A549 (cell line): ENCODE results near the gene PITPNM2. TPM values are rescaled to one million over a fixed set of nuclear protein-coding genes. Genes with fewer than 3 reads are reported as not detected.

Source experiments
- ATAC-seq, 2 experiments: fragments of 200-7000 bp in 1 of 2; fragments of >200 bp in 1 of 2; cut with Nextera tagmentation in 1 of 2; cut with Tn5 transposase in 1 of 2; 3 replicates each; pipeline versions ENCODE4 v1.8.0 to v1.9.1; 2018 to 2020; ENCODE audit warnings: mild to moderate bottlenecking in 1 of 2, moderate library complexity in 1 of 2
- CTCF ChIA-PET: fragments of 300-600 bp; sonication (Branson Sonifier 250); formaldehyde crosslinking; extraction: SDS; loops from one replicate; lab custom pipeline; 2021; ENCODE audit warnings: antibody characterized with exemption, inconsistent platforms; lab: Yijun Ruan, JAX
- POLR2A ChIA-PET: fragments of 350-600 bp; formaldehyde crosslinking; extraction: SDS; loops from one replicate; lab custom pipeline; 2021; ENCODE audit warnings: antibody characterized with exemption, inconsistent platforms; lab: Yijun Ruan, JAX
- DNase-seq, 2 experiments: peaks; one replicate each; pipeline versions ENCODE4 v3.0.0 to v3.0.0-alpha.2; 2011 to 2016; ENCODE audit warnings: low read depth in 1 of 2, low spot score in 1 of 2
- FAIRE-seq: peaks from 2 replicates; lab custom pipeline; 2011; peaks lifted over from hg19 to GRCh38; lab: Jason Lieb, UNC
- H3K27ac ChIP-seq, 2 experiments: fragments of >200 bp; sonication (Bioruptor Twin); formaldehyde crosslinking; 3 replicates each; pipeline ENCODE4 v1.5.1; 2016 to 2017
- H3K4me1 ChIP-seq: fragments of >200 bp; sonication (Bioruptor Twin); formaldehyde crosslinking; 3 replicates; pipeline ENCODE4 v1.6.1; 2016
- H3K4me2 ChIP-seq: fragments of >200 bp; sonication (Bioruptor Twin); formaldehyde crosslinking; 3 replicates; pipeline ENCODE4 v1.6.1; 2016
- H3K4me3 ChIP-seq: fragments of >200 bp; sonication (Bioruptor Twin); formaldehyde crosslinking; 3 replicates; pipeline ENCODE4 v1.5.1; 2016
- H3K9me3 ChIP-seq: fragments of >200 bp; sonication (Bioruptor Twin); formaldehyde crosslinking; 3 replicates; pipeline ENCODE4 v1.6.1; 2016
- CBX2 ChIP-seq: fragments of 200-600 bp; sonication (generic); IDR thresholded peaks from 2 replicates; pipeline ENCODE4 v1.6.1; 2016; ENCODE audit warnings: low read depth, mild to moderate bottlenecking, borderline replicate concordance
- TFCP2L1 ChIP-seq: fragments of 250-450 bp; sonication (Bioruptor Pico); IDR thresholded peaks from 2 replicates; pipeline ENCODE4 v1.5.0; 2021; ENCODE audit warnings: mild to moderate bottlenecking
- ZNF302 ChIP-seq: fragments of 250-450 bp; sonication (Bioruptor Pico); IDR thresholded peaks from 2 replicates; pipeline ENCODE4 v1.9.0; 2021; ENCODE audit warnings: inconsistent platforms, mild to moderate bottlenecking, moderate library complexity
- WGBS: methylation state at CpG from one replicate; pipeline ENCODE4 v1.1.6; 2017; ENCODE audit errors: missing lambda C conversion rate; 5-methylcytosine and 5-hydroxymethylcytosine counted together
- polyA plus RNA-seq, 4 experiments: library from polyadenylated mRNA; depleted of rRNA in 3 of 4; stranded (reverse); fragments of >200 nt; fragmentation: RNase III in 1 of 4; extraction: RNeasy Plus Mini Kit Qiagen cat#74134 plus additional on column Dnase treatment in 1 of 4; gene quantifications; 2 replicates in 3 of 4; 3 replicates in 1 of 4; pipeline ENCODE4 v1.2.3, GENCODE V29; 2011 to 2017

The PITPNM2 gene
- polyA plus RNA-seq, 2 of the 4 experiments (the other 2 are of a cell fraction): 2.6 to 13.6 TPM

DNA sequence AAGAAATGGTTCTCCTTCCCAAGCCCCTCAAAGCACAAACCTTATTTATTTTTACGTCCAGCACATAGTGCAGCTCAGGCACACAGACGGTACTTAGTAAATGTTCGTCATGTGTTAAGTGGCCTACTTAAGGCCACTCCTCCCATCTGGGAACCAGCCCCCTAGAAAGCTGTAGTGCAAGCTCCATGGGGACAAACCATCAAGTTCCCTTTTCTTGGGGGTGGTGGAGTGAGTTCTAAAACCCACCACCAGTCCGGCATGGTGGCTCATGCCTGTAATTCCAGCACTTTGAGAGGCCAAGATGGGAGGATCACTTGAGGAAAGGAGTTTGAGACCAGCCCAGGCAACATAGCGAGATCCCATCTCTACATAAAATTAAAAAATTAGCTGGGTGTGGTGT is 49.4 kb downstream of the PITPNM2 start:
- WGBS: 95% methylated on average over 5 of the region's 5 CpGs
- Histone ChIP-seq H3K4me1 (peaks cover 23% of the 10 kb centered on the region), H3K27ac (no peak overlapping the region), H3K4me2 (no peak overlapping the region), H3K4me3 (no peak overlapping the region), H3K9me3 (no peaks in the 10 kb centered on the region)
- no peak for DNase-seq
- no peak for FAIRE-seq
- ATAC-seq: no peak
- no peak for TF ChIP-seq TFCP2L1 (CRISPR knock-in tag)
- TF ChIP-seq CBX2: no peak
- TF ChIP-seq ZNF302 (CRISPR knock-in tag): no peak
- ChIA-PET POLR2A (no interaction called here), CTCF (interaction anchor here (0.7 to 1.9 kb wide), 5 partner anchors 13 to 58 kb away, joined by 3 to 6 read pairs (median 5); no protein-coding TSS in a partner anchor)

Other genes starting within 250 kb of the PITPNM2 start
- 2.7 and 3.1 TPM in 2 replicates for gene ABCB9, start 184.6 kb downstream of the PITPNM2 start, polyA plus RNA-seq (2011; rRNA removed)
- gene ABCB9, start 184.6 kb downstream of the PITPNM2 start, polyA plus RNA-seq (2017; fragmentation: RNase III; extraction: RNeasy Plus Mini Kit Qiagen cat#74134 plus additional on column Dnase treatment): 4.8 to 5.8 TPM (median 5.0 TPM) in 3 replicates
- gene OGFOD2, start 175.8 kb downstream of the PITPNM2 start, polyA plus RNA-seq (2011; rRNA removed): 11.0 and 11.8 TPM in 2 replicates
- 15.7 to 18.2 TPM (median 17.5 TPM) in 3 replicates for gene OGFOD2, start 175.8 kb downstream of the PITPNM2 start, polyA plus RNA-seq (2017; fragmentation: RNase III; extraction: RNeasy Plus Mini Kit Qiagen cat#74134 plus additional on column Dnase treatment)
- gene ARL6IP4, start 170.4 kb downstream of the PITPNM2 start, polyA plus RNA-seq (2011; rRNA removed): 152 and 209 TPM in 2 replicates
- gene ARL6IP4, start 170.4 kb downstream of the PITPNM2 start, polyA plus RNA-seq (2017; fragmentation: RNase III; extraction: RNeasy Plus Mini Kit Qiagen cat#74134 plus additional on column Dnase treatment): 196 to 211 TPM (median 208 TPM) in 3 replicates
- gene MPHOSPH9, start 82.1 kb upstream of the PITPNM2 start, polyA plus RNA-seq (2011; rRNA removed): 52.0 and 74.9 TPM in 2 replicates
- gene MPHOSPH9, start 82.1 kb upstream of the PITPNM2 start, polyA plus RNA-seq (2017; fragmentation: RNase III; extraction: RNeasy Plus Mini Kit Qiagen cat#74134 plus additional on column Dnase treatment): 28.5 to 31.0 TPM (median 29.3 TPM) in 3 replicates
- 15.5 and 16.0 TPM in 2 replicates for gene MTRFR, start 82.3 kb upstream of the PITPNM2 start, polyA plus RNA-seq (2011; rRNA removed)
- gene MTRFR, start 82.3 kb upstream of the PITPNM2 start, polyA plus RNA-seq (2017; fragmentation: RNase III; extraction: RNeasy Plus Mini Kit Qiagen cat#74134 plus additional on column Dnase treatment): 23.5 to 27.6 TPM (median 25.2 TPM) in 3 replicates
- 249 and 329 TPM in 2 replicates for gene CDK2AP1, start 120.8 kb upstream of the PITPNM2 start, polyA plus RNA-seq (2011; rRNA removed)
- gene CDK2AP1, start 120.8 kb upstream of the PITPNM2 start, polyA plus RNA-seq (2017; fragmentation: RNase III; extraction: RNeasy Plus Mini Kit Qiagen cat#74134 plus additional on column Dnase treatment): 146 to 167 TPM (median 157 TPM) in 3 replicates
- 33.4 and 35.7 TPM in 2 replicates for gene SBNO1, start 213.8 kb upstream of the PITPNM2 start, polyA plus RNA-seq (2011; rRNA removed)
- gene SBNO1, start 213.8 kb upstream of the PITPNM2 start, polyA plus RNA-seq (2017; fragmentation: RNase III; extraction: RNeasy Plus Mini Kit Qiagen cat#74134 plus additional on column Dnase treatment): 24.4 to 25.9 TPM (median 25.2 TPM) in 3 replicates
- gene KMT5A, start 233.0 kb upstream of the PITPNM2 start, polyA plus RNA-seq (2011; rRNA removed): 32.9 and 40.5 TPM in 2 replicates
- gene KMT5A, start 233.0 kb upstream of the PITPNM2 start, polyA plus RNA-seq (2017; fragmentation: RNase III; extraction: RNeasy Plus Mini Kit Qiagen cat#74134 plus additional on column Dnase treatment): 37.5 to 41.9 TPM (median 40.8 TPM) in 3 replicates